Right atrium auricular region (tissue), 2 donors: ENCODE measurements around the gene ADCK1. TPM values are rescaled to one million over a fixed set of nuclear protein-coding genes. Genes with fewer than 3 reads are reported as not detected.
"Not testable (repeated sequence)": the region's sequence is repeated elsewhere in the genome, so short reads cannot be mapped to it uniquely, and the experiment has no call there.

Experiments used
- DNase-seq: peaks from one replicate; pipeline ENCODE4 v3.0.0-alpha.2; 2019; ENCODE audit warnings: low spot score
- H3K27ac ChIP-seq, 2 donors: fragments of 200-600 bp; sonication (generic); 1 replicate in 1 of 2; 2 replicates in 1 of 2; pipeline ENCODE4 v1.5.1; 2016 to 2019
- H3K27me3 ChIP-seq, 2 donors: fragments of 200-600 bp; sonication (generic); one replicate each; pipeline versions ENCODE4 v1.5.1 to v1.6.0; 2017 to 2019
- H3K36me3 ChIP-seq: fragments of 200-600 bp; sonication (generic); one replicate; pipeline ENCODE4 v1.5.1; 2016
- H3K4me1 ChIP-seq, 2 donors: fragments of 200-600 bp; sonication (generic); one replicate each; pipeline versions ENCODE4 v1.5.1 to v1.6.0; 2017 to 2019
- H3K4me3 ChIP-seq, 2 donors: fragments of 200-600 bp; sonication (generic); 1 replicate in 1 of 2; 2 replicates in 1 of 2; pipeline ENCODE4 v1.5.1; 2017 to 2019; ENCODE audit warnings: mild to moderate bottlenecking in 1 of 2, moderate library complexity in 1 of 2
- H3K9me3 ChIP-seq, 2 donors: fragments of 200-600 bp; sonication (generic); one replicate each; pipeline ENCODE4 v1.5.1; 2019
- total RNA-seq, 2 donors: library from RNA; depleted of rRNA; stranded (reverse); fragments of >200 nt; gene quantifications; one replicate each; pipeline ENCODE4 v1.1.0, GENCODE V29; 2016
- TF ChIP-seq, protein P1 (sequence below), 2 donors: fragments of 200-600 bp; sonication (generic); IDR thresholded peaks; one replicate each; pipeline ENCODE4 v1.5.1; 2019; ENCODE audit warnings: antibody characterized with exemption in 2 of 2

Gene ADCK1
- total RNA-seq, 2 donors from 2014 or later = 5.5 to 8.3 TPM

DNA sequence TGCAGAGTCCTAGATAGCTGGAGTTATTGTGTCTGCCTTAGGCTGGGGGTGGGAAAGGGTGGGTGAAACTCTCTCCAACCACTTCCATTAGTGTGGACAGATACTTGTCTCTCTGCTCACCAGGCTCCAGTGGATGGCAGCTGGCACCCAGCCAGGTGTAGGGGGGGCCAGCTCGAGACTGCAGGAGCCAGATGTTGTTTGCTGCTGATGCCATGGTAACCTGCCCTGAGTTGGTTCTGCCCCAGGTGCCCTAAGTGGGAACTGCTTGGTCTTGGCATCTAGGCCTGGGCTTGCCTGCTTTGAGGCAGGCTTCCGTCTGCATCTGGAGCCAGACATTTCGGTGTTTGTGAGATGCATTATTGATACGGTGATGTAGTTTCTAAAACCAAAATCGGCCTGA lies 82.2 kb downstream of the ADCK1 start:
- H3K9me3 ChIP-seq = no peaks in the 10 kb centered on the region
- H3K4me3 ChIP-seq = no peak overlapping the region
- H3K36me3 ChIP-seq = no peaks in the 10 kb centered on the region
- TF ChIP-seq, protein P1, sequence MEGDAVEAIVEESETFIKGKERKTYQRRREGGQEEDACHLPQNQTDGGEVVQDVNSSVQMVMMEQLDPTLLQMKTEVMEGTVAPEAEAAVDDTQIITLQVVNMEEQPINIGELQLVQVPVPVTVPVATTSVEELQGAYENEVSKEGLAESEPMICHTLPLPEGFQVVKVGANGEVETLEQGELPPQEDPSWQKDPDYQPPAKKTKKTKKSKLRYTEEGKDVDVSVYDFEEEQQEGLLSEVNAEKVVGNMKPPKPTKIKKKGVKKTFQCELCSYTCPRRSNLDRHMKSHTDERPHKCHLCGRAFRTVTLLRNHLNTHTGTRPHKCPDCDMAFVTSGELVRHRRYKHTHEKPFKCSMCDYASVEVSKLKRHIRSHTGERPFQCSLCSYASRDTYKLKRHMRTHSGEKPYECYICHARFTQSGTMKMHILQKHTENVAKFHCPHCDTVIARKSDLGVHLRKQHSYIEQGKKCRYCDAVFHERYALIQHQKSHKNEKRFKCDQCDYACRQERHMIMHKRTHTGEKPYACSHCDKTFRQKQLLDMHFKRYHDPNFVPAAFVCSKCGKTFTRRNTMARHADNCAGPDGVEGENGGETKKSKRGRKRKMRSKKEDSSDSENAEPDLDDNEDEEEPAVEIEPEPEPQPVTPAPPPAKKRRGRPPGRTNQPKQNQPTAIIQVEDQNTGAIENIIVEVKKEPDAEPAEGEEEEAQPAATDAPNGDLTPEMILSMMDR (IDR thresholded peaks at IDR 0.05) = no peak
- DNase-seq = no peak
- peak overlapping the region; percentile 17 to 70 for H3K27ac ChIP-seq
- H3K27me3 ChIP-seq = no peaks in the 10 kb centered on the region
- H3K4me1 ChIP-seq = peaks cover 0 to 43% of the 10 kb centered on the region in 2 donors

DNA sequence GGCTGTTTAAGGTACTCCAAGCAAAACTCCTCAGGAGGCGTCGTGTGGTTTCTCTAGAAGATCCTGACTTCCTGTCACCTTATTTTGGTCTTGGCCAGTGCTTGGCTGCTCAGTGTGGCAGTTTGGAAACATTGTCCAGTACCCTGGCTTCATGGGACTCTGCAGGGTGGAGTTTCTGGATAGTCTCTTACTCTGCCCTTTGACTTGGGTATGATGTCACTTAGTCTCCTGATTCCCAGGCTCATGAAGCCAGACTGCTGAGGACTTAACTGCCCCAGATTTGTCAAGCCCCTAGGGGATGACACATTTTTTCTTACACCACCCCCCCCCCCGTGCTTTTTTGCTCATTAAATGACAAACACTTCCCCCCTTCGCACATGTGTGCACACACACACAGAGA lies 82.7 kb downstream of the ADCK1 start:
- H3K36me3 ChIP-seq = no peaks in the 10 kb centered on the region
- peak; percentile 73 for DNase-seq
- peaks cover 0 to 43% of the 10 kb centered on the region in 2 donors for H3K4me1 ChIP-seq
- no peaks in the 10 kb centered on the region for H3K9me3 ChIP-seq
- H3K27me3 ChIP-seq = no peaks in the 10 kb centered on the region
- H3K27ac ChIP-seq = peak overlapping the region; percentile 39 to 70
- TF ChIP-seq, protein P1 (IDR thresholded peaks at IDR 0.05) = no peak
- no peak overlapping the region for H3K4me3 ChIP-seq

DNA sequence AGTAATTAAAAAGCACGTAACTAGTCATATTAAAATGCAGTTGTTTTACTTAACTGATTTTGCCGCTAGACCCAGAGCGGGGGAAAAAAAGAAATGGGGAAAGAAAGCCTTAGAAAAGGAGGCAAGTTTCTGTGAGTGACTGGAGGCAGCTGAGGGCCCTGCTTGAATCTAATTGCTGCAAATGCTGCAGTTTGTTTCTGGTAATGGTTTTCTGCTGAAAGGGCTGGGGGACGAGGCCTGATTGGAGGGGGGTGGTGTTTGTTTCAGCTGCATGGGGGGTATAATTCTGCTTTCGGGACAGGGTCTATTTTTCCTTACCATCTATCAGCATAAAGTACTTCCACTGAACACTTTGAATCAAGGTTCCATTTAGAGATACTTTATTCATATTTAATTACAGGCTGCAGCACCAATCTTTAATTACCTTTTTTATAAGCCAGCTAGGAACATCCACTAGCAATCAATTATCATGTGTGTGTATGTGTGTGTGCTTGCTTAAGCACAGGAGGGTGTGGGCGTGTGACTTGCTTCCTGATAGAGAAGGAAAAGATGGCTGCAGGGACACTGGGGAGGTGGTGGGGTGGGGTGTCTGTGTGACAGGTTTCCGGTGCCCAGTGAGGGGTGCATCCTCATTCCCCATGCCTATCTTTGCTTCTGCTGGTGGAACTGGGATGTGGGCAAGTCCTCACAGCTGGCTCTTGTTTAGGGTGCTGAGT lies 83.4 kb downstream of the ADCK1 start:
- Histone ChIP-seq H3K4me3 (no peak overlapping the region), H3K27me3 (no peaks in the 10 kb centered on the region), H3K27ac (peak overlapping the region; percentile 35 to 39), H3K4me1 (peaks cover 0 to 43% of the 10 kb centered on the region in 2 donors), H3K36me3 (no peaks in the 10 kb centered on the region), H3K9me3 (no peaks in the 10 kb centered on the region)
- TF ChIP-seq, protein P1 (IDR thresholded peaks at IDR 0.05) = no peak
- DNase-seq = no peak

DNA sequence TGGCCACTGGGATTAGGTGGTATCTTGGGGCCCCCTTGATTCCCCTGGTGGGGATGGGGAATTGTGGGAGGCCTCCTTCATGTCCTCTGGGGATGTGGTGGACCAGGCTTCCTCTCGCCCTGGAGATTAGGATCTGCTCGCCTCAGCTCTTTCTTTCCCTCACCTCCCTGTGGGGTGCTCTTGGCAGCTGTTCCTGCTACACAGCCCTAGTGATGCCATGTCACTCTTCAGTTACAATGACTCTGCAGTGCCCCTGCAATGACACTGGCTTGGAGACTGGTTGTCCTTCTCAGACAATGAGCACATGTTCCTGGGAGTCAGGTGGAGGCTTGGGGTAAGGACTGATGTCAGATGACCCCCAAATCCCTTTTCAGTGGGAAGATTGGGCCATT lies 83.9 kb downstream of the ADCK1 start:
- H3K27ac ChIP-seq = no peak overlapping the region
- H3K4me1 ChIP-seq = peaks cover 0 to 43% of the 10 kb centered on the region in 2 donors
- H3K4me3 ChIP-seq = no peak overlapping the region
- no peak for DNase-seq
- H3K27me3 ChIP-seq = no peaks in the 10 kb centered on the region
- TF ChIP-seq, protein P1 (IDR thresholded peaks at IDR 0.05) = no peak
- H3K36me3 ChIP-seq = no peaks in the 10 kb centered on the region
- no peaks in the 10 kb centered on the region for H3K9me3 ChIP-seq

DNA sequence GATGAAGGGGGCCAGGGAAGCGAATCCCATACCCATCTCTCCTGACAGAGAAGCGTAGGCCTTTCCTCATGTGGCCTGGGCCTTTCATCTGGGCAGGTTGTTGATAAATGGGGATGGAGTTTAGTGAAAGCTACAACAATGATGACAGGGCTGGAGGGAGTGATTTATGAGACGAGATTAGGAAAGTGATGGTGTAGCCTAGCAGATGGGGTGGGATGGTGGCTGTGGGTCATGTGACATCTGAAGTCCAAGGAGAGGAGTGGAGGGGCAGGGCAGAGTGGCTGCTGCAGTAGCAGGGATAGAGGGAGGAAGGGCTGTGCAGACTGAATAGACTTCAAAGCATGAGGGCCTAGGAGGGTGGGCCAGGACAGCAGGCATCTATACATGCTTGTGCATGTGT lies 85.5 kb downstream of the ADCK1 start:
- H3K27ac ChIP-seq = no peak overlapping the region
- no peaks in the 10 kb centered on the region for H3K36me3 ChIP-seq
- no peaks in the 10 kb centered on the region for H3K9me3 ChIP-seq
- no peaks in the 10 kb centered on the region for H3K27me3 ChIP-seq
- no peak for DNase-seq
- H3K4me3 ChIP-seq = no peak overlapping the region
- peaks cover 0 to 32% of the 10 kb centered on the region in 2 donors for H3K4me1 ChIP-seq
- TF ChIP-seq, protein P1 (IDR thresholded peaks at IDR 0.05) = no peak

DNA sequence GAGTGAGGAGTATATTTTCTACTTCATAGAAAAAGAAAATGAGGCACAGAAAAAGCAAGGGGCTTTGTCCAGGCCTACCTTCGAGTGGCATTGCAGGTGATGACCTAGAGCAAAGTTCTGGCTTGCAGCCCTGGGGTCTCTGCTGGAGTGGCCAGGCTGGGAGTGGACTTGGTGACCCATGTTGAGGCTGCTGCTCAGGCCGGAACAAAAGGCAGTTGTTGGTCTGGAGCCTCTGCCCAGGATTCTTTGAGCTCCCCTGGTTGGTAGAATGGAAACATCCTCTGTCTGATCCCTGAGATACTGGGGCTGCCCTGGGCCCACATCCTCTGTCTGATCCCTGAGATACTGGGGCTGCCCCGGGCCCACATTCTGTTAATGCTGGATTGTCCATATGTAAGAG lies 86.1 kb downstream of the ADCK1 start:
- Histone ChIP-seq H3K4me3 (no peak overlapping the region), H3K9me3 (no peaks in the 10 kb centered on the region), H3K27me3 (no peaks in the 10 kb centered on the region), H3K36me3 (no peaks in the 10 kb centered on the region), H3K4me1 (peaks cover 0 to 27% of the 10 kb centered on the region in 2 donors), H3K27ac (no peak overlapping the region)
- no peak for DNase-seq
- TF ChIP-seq, protein P1 (IDR thresholded peaks at IDR 0.05) = no peak

DNA sequence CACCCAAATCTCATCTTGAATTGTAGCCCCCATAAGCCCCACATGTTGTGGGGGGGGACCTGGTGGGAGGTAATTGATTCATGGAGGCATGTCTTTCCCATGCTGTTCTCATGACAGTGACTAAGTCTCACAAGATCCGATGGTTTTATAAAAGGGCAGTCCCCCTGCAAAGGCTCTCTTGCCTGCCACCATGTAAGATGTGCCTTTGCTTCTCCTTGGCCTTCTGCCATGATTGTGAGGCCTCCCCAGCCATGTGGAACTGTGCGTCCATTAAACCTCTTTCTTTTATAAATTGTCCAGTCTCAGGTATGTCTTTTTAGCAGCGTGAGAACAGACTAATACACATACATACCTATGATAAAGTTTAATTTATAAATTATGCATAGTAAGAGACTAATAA lies 89.0 kb downstream of the ADCK1 start:
- H3K4me3 ChIP-seq, H3K36me3 ChIP-seq, H3K27ac ChIP-seq, H3K4me1 ChIP-seq, DNase-seq, H3K9me3 ChIP-seq, H3K27me3 ChIP-seq: not testable (repeated sequence)
